Adrenal gland (tissue), 12 donors: Measurements from ENCODE around the gene SORBS2. TPM values are rescaled to one million over a fixed set of nuclear protein-coding genes. Genes with fewer than 3 reads are reported as not detected.
A peak's percentile ranks its signal among the peaks of the same experiment; 100 is the strongest.

ENCODE experiments used
- DNase-seq, 7 donors: peaks; one replicate each; pipeline ENCODE4 v3.0.0-alpha.2; 2019 to 2020
- H3K27ac ChIP-seq, 5 donors: fragments of 200-600 bp; sonication (generic) in 4 of 5; 1 replicate in 3 of 5; 2 replicates in 2 of 5; pipeline versions ENCODE4 v1.5.1 to v1.8.0; 2016 to 2020; ENCODE audit warnings: mild to moderate bottlenecking in 1 of 5
- H3K27me3 ChIP-seq: fragments of 200-600 bp; 2 replicates; pipeline ENCODE4 v1.8.0; 2021
- H3K36me3 ChIP-seq, 2 donors: fragments of 200-600 bp; replicated peaks in 1 of 2; 1 replicate in 1 of 2; 2 replicates in 1 of 2; pipeline versions ENCODE4 v1.5.1 to v1.8.0; 2018 to 2022
- H3K4me1 ChIP-seq, 2 donors: fragments of 200-600 bp; replicated peaks in 1 of 2; 1 replicate in 1 of 2; 2 replicates in 1 of 2; pipeline versions ENCODE4 v1.5.1 to v1.8.0; 2018 to 2021
- H3K4me3 ChIP-seq, 4 donors: fragments of 200-600 bp; sonication (generic) in 3 of 4; one replicate each; pipeline ENCODE4 v1.5.1; 2016 to 2018
- H3K9me3 ChIP-seq, 3 donors: fragments of 200-600 bp; sonication (generic) in 1 of 3; replicated peaks in 1 of 3; 1 replicate in 2 of 3; 2 replicates in 1 of 3; pipeline versions ENCODE4 v1.5.1 to v1.8.0; 2016 to 2021
- POLR2A ChIP-seq, 2 donors: fragments of 450-650 bp; IDR thresholded peaks; one replicate each; pipeline ENCODE4 v1.6.1; 2017; ENCODE audit warnings: antibody characterized with exemption in 2 of 2, mild to moderate bottlenecking in 2 of 2, moderate library complexity in 1 of 2
- WGBS, 4 donors: extraction: QIAGEN DNeasy Blood & Tissue Kit in 2 of 4; methylation state at CpG; one replicate each; pipeline versions ENCODE4 v1.1.5 to v1.1.7; 2013 to 2017; 5-methylcytosine and 5-hydroxymethylcytosine counted together
- intact Hi-C, 2 donors: fragments of 100-400 bp; cut with DNase I; formaldehyde crosslinking; loops; one replicate each; pipeline versions ENCODE4 v1.14.1 to v1.15.0; 2022 to 2023
- polyA plus RNA-seq, 3 donors: library from polyadenylated mRNA; stranded (reverse); fragments of 200-250 nt in 2 of 3; fragments of 350-450 nt in 1 of 3; fragmentation: Illumina TruSeq in 1 of 3; extraction: RNeasy Lipid Tissue Mini Kit (QIAGEN cat#74804) in 1 of 3; gene quantifications; one replicate each; pipeline ENCODE4 v1.2.3, GENCODE V29; 2013 to 2014
- total RNA-seq, 9 donors: library from RNA; depleted of rRNA in 4 of 9; stranded (reverse); fragments of >200 nt in 4 of 9; fragments of 120-200 nt in 1 of 9; fragmentation: NEBNext Ultra II Directional in 1 of 9; extraction: Animal tissue kit (Norgen Biotek cat#: 25700) in 1 of 9; gene quantifications; one replicate each; pipeline versions ENCODE4 v1.1.0 to v1.2.4, GENCODE V29; 2013 to 2023
- TF ChIP-seq, protein P1 (sequence below), 6 experiments: fragments of 450-650 bp in 4 of 6; fragments of 200-600 bp in 2 of 6; sonication (generic) in 1 of 6; IDR thresholded peaks; 1 replicate in 5 of 6; 2 replicates in 1 of 6; pipeline versions ENCODE4 v1.5.1 to v1.8.0; 2016 to 2021; ENCODE audit warnings: antibody characterized with exemption in 6 of 6, mild to moderate bottlenecking in 2 of 6, moderate library complexity in 1 of 6
- donor health status: healthy with polysubstance abuse.
- donor health status: Bipolar disorder and iron deficiency.
- donor health status: DM: yes; HTN: yes; CAD: no.
- donor health status: DM: no; HTN: no; CAD: no.
- donor health status: DM: no; HTN: no; CAD: no.
- donor health status: DM: yes; HTN: yes; CAD: no.

The SORBS2 gene
- total and polyA plus RNA-seq, 12 donors, result 126 to 875 (median 582) TPM

DNA sequence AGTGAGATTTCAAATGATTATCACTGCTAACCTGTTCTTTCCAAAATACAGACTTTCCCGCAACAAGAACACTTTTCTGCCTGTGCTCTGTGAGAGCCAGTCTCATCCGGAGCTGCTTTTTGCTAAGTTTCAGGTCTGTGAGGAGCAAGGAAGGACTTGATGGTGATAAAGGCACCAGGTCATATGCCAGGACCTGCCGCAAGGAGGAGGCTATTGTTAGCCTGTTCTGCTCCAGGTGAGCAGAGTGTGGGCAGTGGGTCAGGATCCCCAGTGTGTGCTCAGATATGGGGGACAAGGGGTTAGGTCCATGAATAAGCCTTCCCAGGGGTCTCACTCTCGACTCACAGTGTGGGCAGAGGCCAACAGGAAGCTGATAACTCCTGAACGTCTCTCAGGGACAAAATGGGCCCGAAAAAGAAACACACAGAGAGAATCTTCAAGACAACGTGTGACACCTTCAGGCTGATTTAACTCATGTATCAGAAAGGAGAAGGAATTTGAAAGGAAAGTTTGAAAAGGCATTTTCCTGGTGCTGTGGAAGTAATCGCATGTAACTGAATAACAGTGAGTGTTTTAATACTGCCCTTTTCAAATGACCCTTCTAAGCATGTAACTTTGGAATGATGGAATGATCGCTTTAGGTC, 219.0 kb downstream of the SORBS2 start:
- Histone ChIP-seq H3K27me3 (no peaks in the 10 kb centered on the region), H3K4me1 (peaks cover 12 to 41% of the 10 kb centered on the region in 2 donors), H3K9me3 (no peaks in the 10 kb centered on the region), H3K36me3 (peaks cover 0 to 9% of the 10 kb centered on the region in 2 donors), H3K4me3 (no peak overlapping the region), H3K27ac (peak overlapping the region in 4 of 5 donors; percentile 8 to 71 (median 44))
- TF ChIP-seq, protein P1, sequence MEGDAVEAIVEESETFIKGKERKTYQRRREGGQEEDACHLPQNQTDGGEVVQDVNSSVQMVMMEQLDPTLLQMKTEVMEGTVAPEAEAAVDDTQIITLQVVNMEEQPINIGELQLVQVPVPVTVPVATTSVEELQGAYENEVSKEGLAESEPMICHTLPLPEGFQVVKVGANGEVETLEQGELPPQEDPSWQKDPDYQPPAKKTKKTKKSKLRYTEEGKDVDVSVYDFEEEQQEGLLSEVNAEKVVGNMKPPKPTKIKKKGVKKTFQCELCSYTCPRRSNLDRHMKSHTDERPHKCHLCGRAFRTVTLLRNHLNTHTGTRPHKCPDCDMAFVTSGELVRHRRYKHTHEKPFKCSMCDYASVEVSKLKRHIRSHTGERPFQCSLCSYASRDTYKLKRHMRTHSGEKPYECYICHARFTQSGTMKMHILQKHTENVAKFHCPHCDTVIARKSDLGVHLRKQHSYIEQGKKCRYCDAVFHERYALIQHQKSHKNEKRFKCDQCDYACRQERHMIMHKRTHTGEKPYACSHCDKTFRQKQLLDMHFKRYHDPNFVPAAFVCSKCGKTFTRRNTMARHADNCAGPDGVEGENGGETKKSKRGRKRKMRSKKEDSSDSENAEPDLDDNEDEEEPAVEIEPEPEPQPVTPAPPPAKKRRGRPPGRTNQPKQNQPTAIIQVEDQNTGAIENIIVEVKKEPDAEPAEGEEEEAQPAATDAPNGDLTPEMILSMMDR (IDR thresholded peaks at IDR 0.05), result no peak
- no peak for TF ChIP-seq POLR2A (IDR thresholded peaks at IDR 0.05)
- 63 to 67% (median 65%) methylated on average over 9 of the region's 9 CpGs for WGBS, 4 donors
- DNase-seq, result no peak
- intact Hi-C loops, result loop anchor here in 1 of 2 donors (10.0 kb wide), 1 partner anchor 168 kb away; the partner anchor contains the start of gene UFSP2

DNA sequence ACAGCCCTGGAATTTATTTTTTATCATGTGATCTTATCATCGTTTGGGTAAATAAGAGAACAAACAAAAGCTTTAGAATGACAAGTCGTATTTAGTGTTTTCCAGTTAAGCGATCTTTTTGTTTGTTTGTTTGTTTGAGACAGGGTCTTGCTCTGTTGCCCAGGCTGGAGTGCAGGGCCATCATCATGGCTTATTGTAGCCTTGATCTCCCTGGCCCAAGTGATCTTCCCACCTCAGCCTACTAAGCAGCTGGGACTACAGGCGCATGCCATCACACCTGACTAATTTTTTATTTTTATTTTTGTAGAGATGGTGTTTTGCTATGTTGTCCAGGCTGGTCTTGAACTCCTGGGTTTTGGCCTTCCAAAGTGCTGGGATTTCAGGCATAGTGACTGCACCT, 219.6 kb downstream of the SORBS2 start:
- WGBS, 4 donors, result 78 to 83% (median 79%) methylated on average over 4 of the region's 4 CpGs
- peak overlapping the region in 3 of 5 donors; percentile 53 to 71 (median 54) for H3K27ac ChIP-seq
- peaks cover 12 to 41% of the 10 kb centered on the region in 2 donors for H3K4me1 ChIP-seq
- H3K27me3 ChIP-seq, result no peaks in the 10 kb centered on the region
- H3K9me3 ChIP-seq, result no peaks in the 10 kb centered on the region
- intact Hi-C loops, result loop anchor here in 1 of 2 donors (10.0 kb wide), 1 partner anchor 168 kb away; the partner anchor contains the start of gene UFSP2
- peaks cover 0 to 11% of the 10 kb centered on the region in 2 donors for H3K36me3 ChIP-seq
- H3K4me3 ChIP-seq, result no peak overlapping the region
- no peak for TF ChIP-seq POLR2A (IDR thresholded peaks at IDR 0.05)
- TF ChIP-seq, protein P1 (IDR thresholded peaks at IDR 0.05), result no peak
- no peak for DNase-seq

DNA sequence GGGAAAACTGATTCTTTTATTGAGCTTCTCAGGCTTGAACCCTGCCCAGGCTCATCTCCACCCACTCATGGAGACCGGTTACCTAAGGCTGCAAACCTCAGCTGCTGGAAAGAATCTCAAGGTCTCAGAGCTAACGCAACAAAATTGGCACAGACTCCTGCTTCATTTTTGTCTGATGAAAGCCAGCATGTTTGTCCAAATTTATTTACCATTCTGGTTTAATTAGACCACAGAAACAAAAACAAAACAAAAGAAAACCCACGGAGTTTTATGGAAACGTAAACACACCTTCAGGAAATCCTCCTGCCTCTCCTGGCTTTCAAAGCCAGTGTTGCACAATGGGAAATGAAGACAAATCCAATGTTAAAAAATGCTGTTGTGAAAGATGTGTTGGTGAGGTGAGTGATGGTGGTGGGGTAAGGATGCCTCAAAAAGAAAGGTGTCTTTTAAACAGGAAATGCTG, 220.3 kb downstream of the SORBS2 start:
- Histone ChIP-seq H3K27ac (peak overlapping the region in 3 of 5 donors; percentile 53 to 77 (median 71)), H3K4me3 (no peak overlapping the region), H3K4me1 (peaks cover 12 to 41% of the 10 kb centered on the region in 2 donors), H3K36me3 (peaks cover 0 to 18% of the 10 kb centered on the region in 2 donors), H3K27me3 (no peaks in the 10 kb centered on the region), H3K9me3 (no peaks in the 10 kb centered on the region)
- DNase-seq, result peak; percentile 53 to 79 (median 75)
- TF ChIP-seq, protein P1 (IDR thresholded peaks at IDR 0.05), result peak in 1 of 6 experiments; percentile 7
- no peak for TF ChIP-seq POLR2A (IDR thresholded peaks at IDR 0.05)
- WGBS, 4 donors, result 12 to 33% (median 21%) methylated on average over 4 of the region's 4 CpGs
- intact Hi-C loops, result loop anchor here in 1 of 2 donors (10.0 kb wide), 1 partner anchor 167 kb away; the partner anchor contains the start of gene UFSP2

- Histone ChIP-seq H3K9me3 (no peaks in the 10 kb centered on the region), H3K27me3 (no peaks in the 10 kb centered on the region), H3K27ac (peak overlapping the region in 4 of 5 donors; percentile 35 to 77 (median 62)), H3K4me1 (peaks cover 12 to 41% of the 10 kb centered on the region in 2 donors), H3K36me3 (peaks cover 0 to 21% of the 10 kb centered on the region in 2 donors), H3K4me3 (no peak overlapping the region)
- WGBS, 4 donors, result 34 to 39% (median 37%) methylated on average over 3 of the region's 3 CpGs
- intact Hi-C loops, result loop anchor here in 1 of 2 donors (10.0 kb wide), 1 partner anchor 166 kb away; the partner anchor contains the start of gene UFSP2
- TF ChIP-seq POLR2A (IDR thresholded peaks at IDR 0.05), result no peak
- TF ChIP-seq, protein P1 (IDR thresholded peaks at IDR 0.05), result no peak
- DNase-seq, result peak in 1 of 7 donors; percentile 51
Observed at GRCh38 chr4:185590982-185591381, 221.0 kb downstream of the SORBS2 start.
